Measurements from ENCODE around the gene F8A2.
"Not testable (repeated sequence)": the region's sequence is repeated elsewhere in the genome, so short reads cannot be mapped to it uniquely, and the experiment has no call there.

GRCh38 chrX:155381843-155382528 lies at the start of gene F8A2:
- TF ChIP-seq EZH2 (IDR thresholded peaks at IDR 0.05; ENCODE audit: insufficient read depth, poor library complexity, severe bottlenecking); EZH2phosphoT487 (IDR thresholded peaks at IDR 0.05; ENCODE audit: insufficient read depth, low read depth): not testable (repeated sequence)

Data from GM23248 (cell line).